CMK (cell line): ENCODE results near the gene PLXDC2.

Experiments used
- DNase-seq: peaks from one replicate; pipeline ENCODE4 v3.0.0-alpha.2; 2010; ENCODE audit warnings: low read depth

PLXDC2 gene

DNA sequence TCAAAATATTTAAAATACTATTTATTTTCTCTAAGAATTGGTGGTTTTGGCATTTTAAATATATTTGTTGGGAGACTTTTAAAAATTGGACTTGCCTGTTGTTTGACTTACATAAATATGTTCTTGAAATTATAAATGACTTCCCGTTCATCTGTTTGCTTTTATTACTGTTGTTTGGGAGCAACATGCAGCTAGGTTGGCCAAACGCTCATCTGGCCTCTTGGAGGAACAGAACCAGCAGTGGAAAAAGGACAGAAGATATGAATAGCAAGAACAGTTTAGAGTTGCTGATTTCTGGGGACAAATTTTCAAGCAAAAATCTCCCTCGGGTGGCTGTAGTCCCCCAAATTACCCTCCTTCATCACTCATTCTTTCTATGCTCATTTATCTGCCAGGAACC is 41.6 kb downstream of the PLXDC2 start:
- no peak for DNase-seq

GRCh38 chr10:19860107-19860506 is 43.9 kb downstream of the PLXDC2 start:
- no peak for DNase-seq

DNA sequence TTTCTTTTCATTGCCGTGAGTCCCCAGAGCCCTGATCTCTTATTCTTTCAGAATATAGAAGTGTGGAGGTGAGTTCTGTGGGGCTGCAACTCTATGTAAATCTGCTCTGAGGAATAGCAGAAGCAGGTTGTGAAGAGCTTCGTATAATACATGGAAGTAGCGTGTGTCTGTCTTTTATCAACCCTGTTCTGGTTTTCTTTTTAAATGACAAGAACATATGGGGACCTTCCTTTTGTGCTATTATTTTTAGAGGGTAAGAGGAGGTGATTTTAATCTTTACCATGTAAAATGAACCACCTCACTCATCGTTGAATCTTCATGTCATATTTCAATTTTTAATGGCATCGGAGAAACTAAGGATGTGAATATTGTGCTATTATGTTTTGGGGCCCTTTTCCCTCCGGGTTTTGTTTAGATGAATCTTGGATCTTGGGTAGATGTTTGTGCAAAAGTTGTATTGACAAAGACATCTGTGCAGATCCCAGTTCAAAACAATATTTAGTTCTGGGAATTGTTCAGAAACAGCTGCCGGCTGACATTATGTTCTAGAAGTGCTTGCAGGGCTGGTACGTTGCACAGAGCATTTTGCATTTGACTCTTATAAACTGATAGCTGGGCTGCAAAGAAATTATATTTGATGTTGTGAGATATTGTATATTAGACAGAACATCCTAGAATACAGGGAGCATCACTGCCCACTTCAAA is 46.7 kb downstream of the PLXDC2 start:
- no peak for DNase-seq

GRCh38 chr10:19865676-19866075 is 49.4 kb downstream of the PLXDC2 start:
- DNase-seq: no peak

DNA sequence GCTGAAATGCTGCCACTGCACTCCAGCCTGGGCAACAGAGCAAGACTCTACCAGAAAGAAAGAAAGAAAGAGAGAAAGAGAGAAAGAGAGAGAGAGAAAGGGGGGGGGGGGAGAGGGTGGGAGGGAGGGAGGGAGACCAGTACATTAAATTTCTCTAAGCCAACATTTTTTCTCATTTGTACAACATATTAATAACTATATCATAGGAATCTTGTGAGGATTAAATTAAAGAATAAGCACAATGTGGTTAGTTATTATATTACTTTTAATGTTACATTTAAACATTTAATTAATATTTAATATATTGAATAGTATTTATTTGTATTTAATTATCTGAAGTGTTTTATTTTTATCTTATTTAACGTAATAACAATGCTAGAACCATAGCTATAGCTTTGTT is 53.1 kb downstream of the PLXDC2 start:
- no peak for DNase-seq

DNA sequence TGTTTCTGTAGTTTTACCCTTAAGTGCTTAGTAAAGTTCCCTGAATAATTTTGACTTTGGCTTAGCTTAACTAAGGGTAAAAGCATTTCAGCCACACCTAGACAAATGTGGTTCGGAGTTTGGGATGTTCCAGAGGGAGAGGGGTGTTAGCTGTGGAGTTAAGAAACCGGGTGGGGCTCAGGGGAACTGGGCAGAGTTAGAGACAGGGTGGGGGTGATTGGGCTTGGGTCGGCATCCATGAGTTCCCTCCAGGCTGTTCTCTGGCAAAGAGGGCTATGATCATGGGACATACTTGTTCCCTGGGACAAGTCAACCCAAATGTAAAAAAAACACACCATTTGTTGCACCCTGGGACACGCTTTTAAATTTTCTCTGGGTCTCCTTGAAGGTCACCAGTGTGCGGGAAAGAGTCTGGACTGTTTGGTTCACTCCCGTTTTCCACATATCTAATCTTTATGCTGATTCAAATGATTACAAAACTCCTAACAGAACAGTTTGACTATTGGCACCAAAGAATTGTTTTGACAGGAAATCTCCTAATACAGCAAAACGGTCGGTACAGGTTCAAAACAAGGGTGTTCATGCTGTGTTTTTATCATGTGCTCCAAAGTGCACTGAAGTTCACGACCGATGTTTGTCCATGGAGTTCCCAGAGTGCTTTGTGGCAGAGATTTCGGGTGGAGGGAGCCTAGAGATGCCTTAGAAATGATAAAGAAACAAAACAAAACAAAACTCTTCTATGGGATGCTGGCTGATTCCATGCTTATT is 56.5 kb downstream of the PLXDC2 start:
- DNase-seq: no peak

DNA sequence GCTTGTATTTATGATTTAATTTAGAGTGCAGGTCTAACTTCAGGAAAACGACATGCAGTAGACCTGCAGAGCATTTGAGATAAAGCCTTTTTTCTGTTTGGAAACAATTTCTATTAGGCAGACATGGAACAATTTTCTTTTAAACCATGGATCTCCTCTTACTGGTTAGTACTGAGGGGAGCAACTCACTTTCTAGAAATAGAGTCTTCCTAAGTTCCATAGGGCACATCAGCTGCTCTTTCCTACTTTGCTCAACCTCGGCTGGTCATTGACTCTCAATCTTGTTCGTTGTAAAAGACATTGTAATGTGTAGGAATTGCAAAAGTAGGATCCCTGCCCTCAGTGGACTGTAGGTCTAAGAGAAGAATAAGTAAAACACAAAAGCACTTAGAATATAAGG is 58.0 kb downstream of the PLXDC2 start:
- DNase-seq: no peak

DNA sequence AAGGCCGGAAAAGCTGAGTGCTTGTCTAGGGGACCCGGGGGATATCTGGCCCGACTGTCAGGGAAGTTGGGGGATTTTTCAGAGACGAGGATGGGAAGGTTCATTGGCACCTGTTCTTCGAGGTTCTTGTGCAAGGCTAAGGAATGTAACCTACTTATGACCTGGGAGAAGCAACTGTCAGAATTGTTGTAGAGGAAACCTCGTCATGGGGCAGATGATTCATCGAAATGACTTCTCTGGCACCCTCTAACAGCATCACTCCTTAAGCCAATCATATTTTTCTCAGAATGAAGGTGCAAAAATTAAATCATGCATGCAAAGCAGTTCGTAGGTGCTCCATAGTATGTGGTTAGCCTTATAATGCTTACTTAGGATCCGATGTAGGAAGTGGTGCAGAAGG is 58.6 kb downstream of the PLXDC2 start:
- DNase-seq: no peak

GRCh38 chr10:19876570-19876969 is 60.3 kb downstream of the PLXDC2 start:
- DNase-seq: no peak

DNA sequence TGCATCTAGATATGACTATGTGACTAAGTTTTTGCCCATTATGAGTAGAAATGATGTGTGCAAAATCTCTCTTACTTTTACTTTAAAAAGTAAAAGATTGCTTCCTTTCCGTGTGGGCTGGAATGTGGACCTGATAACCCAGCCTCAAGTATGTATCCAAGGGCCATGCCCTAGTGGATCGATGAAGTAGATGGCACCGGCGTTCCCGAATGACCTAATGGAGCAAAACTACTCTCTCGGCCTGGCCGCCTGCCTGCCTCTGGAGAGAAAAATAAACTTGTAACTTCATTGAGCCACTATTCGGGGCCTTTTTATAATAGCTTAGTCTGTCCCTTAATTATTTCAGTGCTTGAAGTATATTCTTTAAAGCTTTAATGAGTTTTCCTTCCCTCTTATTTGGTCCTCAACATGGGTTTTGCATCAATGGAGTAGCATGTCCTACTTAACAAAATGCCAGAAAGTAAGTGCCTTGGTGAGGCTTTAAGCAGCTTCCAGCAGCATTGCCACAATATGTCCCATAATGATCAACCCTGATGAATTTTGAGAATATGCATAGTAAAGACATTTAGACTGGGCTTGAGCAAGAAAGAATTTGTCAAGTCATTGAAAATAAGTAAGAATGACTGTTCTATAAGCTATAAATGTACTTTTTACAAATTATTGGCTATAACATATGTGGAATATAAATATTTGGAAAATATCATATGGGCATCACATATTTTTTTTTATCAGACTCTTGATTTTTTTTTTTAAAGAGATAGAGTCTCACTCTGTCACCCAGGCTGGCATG is 61.4 kb downstream of the PLXDC2 start:
- no peak for DNase-seq

- DNase-seq: no peak
Measured at GRCh38 chr10:19882621-19883020, 66.4 kb downstream of the PLXDC2 start.

GRCh38 chr10:19888061-19888660 is 71.9 kb downstream of the PLXDC2 start:
- no peak for DNase-seq

DNA sequence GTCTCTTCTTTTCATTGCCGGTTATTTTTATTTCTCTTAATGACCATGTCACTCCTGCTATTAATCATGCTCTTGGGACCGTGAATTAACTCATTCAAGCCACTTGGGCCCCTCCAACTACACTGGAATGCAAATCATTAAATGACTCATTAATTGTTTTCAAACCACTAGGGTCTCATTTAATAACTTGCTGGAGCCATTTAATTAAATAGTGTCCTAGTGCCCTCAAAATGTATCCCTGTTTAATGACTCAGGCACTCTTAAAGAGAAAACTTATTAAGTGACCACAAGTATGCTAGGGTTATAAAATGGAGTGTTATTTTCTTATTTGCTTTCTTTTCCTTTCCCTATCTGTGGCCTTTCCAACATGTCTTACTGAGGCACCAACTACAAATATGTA is 73.0 kb downstream of the PLXDC2 start:
- DNase-seq: no peak

DNA sequence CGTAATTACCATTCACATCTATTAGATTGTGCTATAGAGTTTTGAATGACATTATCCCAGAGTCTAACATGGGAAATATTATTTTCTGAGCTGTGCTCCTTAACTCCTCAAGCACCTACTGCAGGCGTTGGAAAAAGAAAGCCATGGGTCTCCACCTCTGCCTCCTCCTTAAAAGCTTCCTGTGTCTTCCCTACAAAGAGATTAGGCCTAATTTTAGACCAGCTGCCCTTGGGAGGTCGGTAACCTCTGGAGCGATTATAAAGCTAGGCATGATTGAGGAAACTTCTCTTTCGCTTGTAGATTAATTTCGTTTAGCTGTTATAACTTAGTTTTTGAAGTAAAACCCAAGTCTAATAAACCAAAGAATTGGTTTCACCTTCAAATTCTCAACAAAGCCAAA is 75.2 kb downstream of the PLXDC2 start:
- no peak for DNase-seq

- DNase-seq: no peak
Measured at GRCh38 chr10:19892270-19892669, 76.0 kb downstream of the PLXDC2 start.

DNA sequence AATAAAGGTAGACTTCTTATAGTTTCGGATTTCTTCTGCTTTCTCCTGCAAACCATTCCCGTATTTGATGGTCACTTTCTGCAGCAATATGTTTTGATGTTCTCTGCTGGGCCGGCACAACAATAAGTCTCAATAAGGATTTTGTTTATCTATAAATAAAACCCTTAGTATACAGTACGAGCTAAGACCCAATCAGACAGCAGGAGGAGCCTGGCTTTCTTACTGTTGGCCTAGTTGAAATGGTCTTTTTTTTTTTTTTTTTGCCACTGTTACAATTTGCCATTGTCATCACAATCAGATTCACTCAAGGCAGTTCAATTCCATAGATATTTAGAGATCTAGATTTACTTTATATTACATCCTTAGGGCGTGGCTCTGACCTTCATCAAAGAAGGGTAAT is 76.4 kb downstream of the PLXDC2 start:
- no peak for DNase-seq

GRCh38 chr10:19895500-19895899 is 79.3 kb downstream of the PLXDC2 start:
- DNase-seq: no peak

GRCh38 chr10:19902456-19902855 is 86.2 kb downstream of the PLXDC2 start:
- DNase-seq: no peak

GRCh38 chr10:19904202-19904661 is 88.0 kb downstream of the PLXDC2 start:
- no peak for DNase-seq

GRCh38 chr10:19906108-19906791 is 90.0 kb downstream of the PLXDC2 start:
- DNase-seq: no peak

DNA sequence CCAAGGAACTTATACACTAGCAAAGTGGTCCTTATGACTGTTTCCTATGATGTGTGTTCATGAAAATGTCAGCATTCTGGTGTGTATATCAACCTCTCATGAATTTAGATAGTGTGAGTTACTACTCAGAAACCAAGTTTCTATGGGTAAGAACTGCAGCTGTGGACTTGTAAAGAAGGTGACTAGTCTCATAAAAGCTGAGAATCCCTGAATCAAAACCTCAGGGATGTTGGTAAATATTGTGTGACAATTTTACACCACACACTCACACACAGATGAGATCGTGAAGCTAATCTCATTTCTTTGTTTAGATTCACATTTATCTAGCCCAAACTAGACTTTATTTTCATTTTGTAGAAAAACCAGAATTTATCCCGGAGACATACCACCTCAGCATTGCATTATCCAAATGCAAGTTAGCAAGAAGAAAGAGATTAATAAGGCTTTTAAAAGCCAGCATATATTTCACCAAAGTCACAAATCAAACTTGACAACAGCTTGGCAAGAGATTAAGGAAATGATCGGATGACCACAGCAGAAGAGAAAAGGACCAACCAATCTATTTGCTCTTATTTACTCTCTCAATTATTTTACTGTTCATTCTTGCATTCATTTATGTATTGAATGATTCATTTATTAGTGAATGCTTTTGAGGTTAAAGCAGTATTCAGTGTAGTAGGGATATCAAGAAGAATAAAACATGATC is 92.9 kb downstream of the PLXDC2 start:
- no peak for DNase-seq
